ENCODE data around the gene CREB3L2. TPM values are rescaled to one million over a fixed set of nuclear protein-coding genes. Genes with fewer than 3 reads are reported as not detected.

CREB3L2 gene
- total RNA-seq, 1 experiment from 2014 or later, result 60.6 TPM

DNA sequence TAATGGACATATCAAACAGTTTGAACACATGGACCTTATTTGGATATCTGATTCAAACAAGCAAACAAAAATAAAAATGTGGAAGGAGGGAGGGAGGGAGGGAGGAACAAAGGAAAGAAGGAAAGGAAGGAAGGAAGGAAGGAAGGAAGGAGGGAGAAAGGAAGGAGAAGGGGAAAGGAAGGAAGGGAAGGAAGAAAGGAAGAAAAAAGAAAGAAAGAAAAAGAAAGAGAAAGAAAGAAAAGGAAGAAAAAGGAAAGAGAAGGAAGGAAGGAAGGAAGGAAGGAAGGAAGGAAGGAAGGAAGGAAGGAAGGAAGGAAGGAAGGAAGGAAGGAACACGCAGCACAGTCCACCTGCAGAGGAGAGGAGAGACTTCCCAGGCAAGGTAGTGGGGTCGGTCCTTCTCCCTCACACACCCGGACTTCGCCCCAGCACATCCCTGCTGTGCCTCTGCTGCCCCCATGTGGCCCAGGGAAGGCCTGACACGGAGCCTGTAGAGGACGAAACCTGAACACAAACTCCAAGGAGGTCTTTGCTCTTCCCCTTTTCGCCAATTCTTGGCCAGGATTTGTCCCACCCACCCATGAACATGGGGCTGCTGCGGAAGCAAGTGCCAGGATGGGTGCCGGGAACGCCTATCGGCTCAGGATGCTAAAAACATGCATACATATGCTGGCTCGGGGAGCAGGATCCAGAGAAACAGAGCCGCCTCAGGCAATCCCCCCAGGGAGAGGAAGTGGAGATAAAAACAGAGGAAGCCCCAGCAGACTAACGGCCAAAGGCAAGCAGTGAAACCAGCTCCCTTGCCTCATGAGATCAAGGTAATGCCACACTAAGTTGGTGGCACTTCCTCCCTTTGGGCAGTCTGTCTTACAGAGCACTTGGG is 102.8 kb downstream of the CREB3L2 start:
- Mint-ChIP-seq H3K4me3 (peak overlapping the region; percentile 53), H3K27ac (peak overlapping the region; percentile 95), H3K4me1 (peaks cover 21% of the 10 kb centered on the region), H3K27me3 (ENCODE audit: low read depth) (no peaks in the 10 kb centered on the region), H3K9me3 (peaks cover 9% of the 10 kb centered on the region), H3K36me3 (peaks cover 57% of the 10 kb centered on the region)
- ChIA-PET CTCF (interaction anchor here (0.6 to 1.7 kb wide), 20 partner anchors 10 to 840 kb away, joined by 3 to 13 read pairs (median 4); partner anchors contain the start of gene CREB3L2), POLR2A (no interaction called here)
- DNase-seq (ENCODE audit: low spot score) (peak; percentile 91), ATAC-seq (peak; percentile 96)
- TF ChIP-seq NFATC4 (CRISPR knock-in tag; IDR thresholded peaks at IDR 0.05) (no peak), TEAD4 (CRISPR knock-in tag; IDR thresholded peaks at IDR 0.05) (no peak), SMAD4 (CRISPR knock-in tag; IDR thresholded peaks at IDR 0.05) (no peak), RORB (CRISPR knock-in tag; IDR thresholded peaks at IDR 0.05) (no peak), ETV6 (CRISPR knock-in tag; IDR thresholded peaks at IDR 0.05) (peak; percentile 98), ZNF671 (CRISPR knock-in tag; IDR thresholded peaks at IDR 0.05) (no peak), ZNF281 (CRISPR knock-in tag; IDR thresholded peaks at IDR 0.05) (no peak), NR3C1 (CRISPR knock-in tag; conservative IDR thresholded peaks at IDR 0.05; ENCODE audit: low read depth) (no peak), NR2C2 (CRISPR knock-in tag; IDR thresholded peaks at IDR 0.05) (no peak), GTF2I (CRISPR knock-in tag; conservative IDR thresholded peaks at IDR 0.05) (no peak), FOXP1 (CRISPR knock-in tag; IDR thresholded peaks at IDR 0.05; ENCODE audit: borderline replicate concordance) (0 out of 2 replicates have a peak, but pooled peaks have one; percentile 25), E2F1 (CRISPR knock-in tag; IDR thresholded peaks at IDR 0.05) (no peak), FOXK1 (CRISPR knock-in tag; IDR thresholded peaks at IDR 0.05) (peak; percentile 58; the same call in 1 of the 2 replicates), EMX1 (CRISPR knock-in tag; IDR thresholded peaks at IDR 0.05) (no peak), ZNF317 (CRISPR knock-in tag; IDR thresholded peaks at IDR 0.05; ENCODE audit: borderline replicate concordance, low read depth) (no peak), CREB1 (CRISPR knock-in tag; IDR thresholded peaks at IDR 0.05) (no peak), ZBTB21 (CRISPR knock-in tag; IDR thresholded peaks at IDR 0.05; ENCODE audit: borderline replicate concordance) (no peak), GABPB1 (CRISPR knock-in tag; IDR thresholded peaks at IDR 0.05) (no peak), SP1 (CRISPR knock-in tag; conservative IDR thresholded peaks at IDR 0.05) (no peak; the same call in 1 of the 2 replicates), ATF1 (CRISPR knock-in tag; IDR thresholded peaks at IDR 0.05) (no peak), ZNF138 (CRISPR knock-in tag; conservative IDR thresholded peaks at IDR 0.05) (no peak), NFE2L1 (CRISPR knock-in tag; IDR thresholded peaks at IDR 0.05) (peak; percentile 51; the same call in 1 of the 2 replicates)
- TF ChIP-seq, protein P1, sequence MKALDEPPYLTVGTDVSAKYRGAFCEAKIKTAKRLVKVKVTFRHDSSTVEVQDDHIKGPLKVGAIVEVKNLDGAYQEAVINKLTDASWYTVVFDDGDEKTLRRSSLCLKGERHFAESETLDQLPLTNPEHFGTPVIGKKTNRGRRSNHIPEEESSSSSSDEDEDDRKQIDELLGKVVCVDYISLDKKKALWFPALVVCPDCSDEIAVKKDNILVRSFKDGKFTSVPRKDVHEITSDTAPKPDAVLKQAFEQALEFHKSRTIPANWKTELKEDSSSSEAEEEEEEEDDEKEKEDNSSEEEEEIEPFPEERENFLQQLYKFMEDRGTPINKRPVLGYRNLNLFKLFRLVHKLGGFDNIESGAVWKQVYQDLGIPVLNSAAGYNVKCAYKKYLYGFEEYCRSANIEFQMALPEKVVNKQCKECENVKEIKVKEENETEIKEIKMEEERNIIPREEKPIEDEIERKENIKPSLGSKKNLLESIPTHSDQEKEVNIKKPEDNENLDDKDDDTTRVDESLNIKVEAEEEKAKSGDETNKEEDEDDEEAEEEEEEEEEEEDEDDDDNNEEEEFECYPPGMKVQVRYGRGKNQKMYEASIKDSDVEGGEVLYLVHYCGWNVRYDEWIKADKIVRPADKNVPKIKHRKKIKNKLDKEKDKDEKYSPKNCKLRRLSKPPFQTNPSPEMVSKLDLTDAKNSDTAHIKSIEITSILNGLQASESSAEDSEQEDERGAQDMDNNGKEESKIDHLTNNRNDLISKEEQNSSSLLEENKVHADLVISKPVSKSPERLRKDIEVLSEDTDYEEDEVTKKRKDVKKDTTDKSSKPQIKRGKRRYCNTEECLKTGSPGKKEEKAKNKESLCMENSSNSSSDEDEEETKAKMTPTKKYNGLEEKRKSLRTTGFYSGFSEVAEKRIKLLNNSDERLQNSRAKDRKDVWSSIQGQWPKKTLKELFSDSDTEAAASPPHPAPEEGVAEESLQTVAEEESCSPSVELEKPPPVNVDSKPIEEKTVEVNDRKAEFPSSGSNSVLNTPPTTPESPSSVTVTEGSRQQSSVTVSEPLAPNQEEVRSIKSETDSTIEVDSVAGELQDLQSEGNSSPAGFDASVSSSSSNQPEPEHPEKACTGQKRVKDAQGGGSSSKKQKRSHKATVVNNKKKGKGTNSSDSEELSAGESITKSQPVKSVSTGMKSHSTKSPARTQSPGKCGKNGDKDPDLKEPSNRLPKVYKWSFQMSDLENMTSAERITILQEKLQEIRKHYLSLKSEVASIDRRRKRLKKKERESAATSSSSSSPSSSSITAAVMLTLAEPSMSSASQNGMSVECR (CRISPR knock-in tag; IDR thresholded peaks at IDR 0.05; ENCODE audit: borderline replicate concordance), result no peak
- TF ChIP-seq, protein P2, sequence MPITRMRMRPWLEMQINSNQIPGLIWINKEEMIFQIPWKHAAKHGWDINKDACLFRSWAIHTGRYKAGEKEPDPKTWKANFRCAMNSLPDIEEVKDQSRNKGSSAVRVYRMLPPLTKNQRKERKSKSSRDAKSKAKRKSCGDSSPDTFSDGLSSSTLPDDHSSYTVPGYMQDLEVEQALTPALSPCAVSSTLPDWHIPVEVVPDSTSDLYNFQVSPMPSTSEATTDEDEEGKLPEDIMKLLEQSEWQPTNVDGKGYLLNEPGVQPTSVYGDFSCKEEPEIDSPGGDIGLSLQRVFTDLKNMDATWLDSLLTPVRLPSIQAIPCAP (CRISPR knock-in tag; IDR thresholded peaks at IDR 0.05), result no peak
- TF ChIP-seq, protein P3, sequence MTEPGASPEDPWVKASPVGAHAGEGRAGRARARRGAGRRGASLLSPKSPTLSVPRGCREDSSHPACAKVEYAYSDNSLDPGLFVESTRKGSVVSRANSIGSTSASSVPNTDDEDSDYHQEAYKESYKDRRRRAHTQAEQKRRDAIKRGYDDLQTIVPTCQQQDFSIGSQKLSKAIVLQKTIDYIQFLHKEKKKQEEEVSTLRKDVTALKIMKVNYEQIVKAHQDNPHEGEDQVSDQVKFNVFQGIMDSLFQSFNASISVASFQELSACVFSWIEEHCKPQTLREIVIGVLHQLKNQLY (CRISPR knock-in tag; IDR thresholded peaks at IDR 0.05), result no peak
- TF ChIP-seq, protein P4, sequence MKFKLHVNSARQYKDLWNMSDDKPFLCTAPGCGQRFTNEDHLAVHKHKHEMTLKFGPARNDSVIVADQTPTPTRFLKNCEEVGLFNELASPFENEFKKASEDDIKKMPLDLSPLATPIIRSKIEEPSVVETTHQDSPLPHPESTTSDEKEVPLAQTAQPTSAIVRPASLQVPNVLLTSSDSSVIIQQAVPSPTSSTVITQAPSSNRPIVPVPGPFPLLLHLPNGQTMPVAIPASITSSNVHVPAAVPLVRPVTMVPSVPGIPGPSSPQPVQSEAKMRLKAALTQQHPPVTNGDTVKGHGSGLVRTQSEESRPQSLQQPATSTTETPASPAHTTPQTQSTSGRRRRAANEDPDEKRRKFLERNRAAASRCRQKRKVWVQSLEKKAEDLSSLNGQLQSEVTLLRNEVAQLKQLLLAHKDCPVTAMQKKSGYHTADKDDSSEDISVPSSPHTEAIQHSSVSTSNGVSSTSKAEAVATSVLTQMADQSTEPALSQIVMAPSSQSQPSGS (CRISPR knock-in tag; IDR thresholded peaks at IDR 0.05; ENCODE audit: borderline replicate concordance, low read depth), result no peak
- TF ChIP-seq, protein P5, sequence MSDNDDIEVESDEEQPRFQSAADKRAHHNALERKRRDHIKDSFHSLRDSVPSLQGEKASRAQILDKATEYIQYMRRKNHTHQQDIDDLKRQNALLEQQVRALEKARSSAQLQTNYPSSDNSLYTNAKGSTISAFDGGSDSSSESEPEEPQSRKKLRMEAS (CRISPR knock-in tag; IDR thresholded peaks at IDR 0.05), result no peak
